HEK293T (cell line): ENCODE data around the gene IL17RD.

Experiments used
- CTCF ChIA-PET: fragments of 350-600 bp; formaldehyde crosslinking; extraction: SDS; loops from one replicate; lab custom pipeline; 2021; ENCODE audit warnings: antibody characterized with exemption, inconsistent platforms; lab: Yijun Ruan, JAX
- POLR2A ChIA-PET: fragments of 350-600 bp; formaldehyde crosslinking; extraction: SDS; loops from one replicate; lab custom pipeline; 2020; ENCODE audit warnings: antibody characterized with exemption, inconsistent platforms; lab: Yijun Ruan, JAX
- DNase-seq: peaks from one replicate; pipeline ENCODE4 v3.0.0; 2012; ENCODE audit warnings: mixed read lengths; ENCODE audit errors: extremely low spot score
- ARNT ChIP-seq: fragments of 450-650 bp; IDR thresholded peaks from 2 replicates; pipeline ENCODE4 v1.6.1; 2017; ENCODE audit warnings: mild to moderate bottlenecking
- BHLHE40 ChIP-seq: fragments of 450-650 bp; IDR thresholded peaks from 2 replicates; pipeline ENCODE4 v1.6.1; 2016; ENCODE audit warnings: mild to moderate bottlenecking, moderate library complexity, borderline replicate concordance
- CTBP1 ChIP-seq: fragments of 450-650 bp; IDR thresholded peaks from 2 replicates; pipeline ENCODE4 v1.6.1; 2016; ENCODE audit warnings: borderline replicate concordance
- ELF4 ChIP-seq: fragments of 450-650 bp; IDR thresholded peaks from 2 replicates; pipeline ENCODE4 v1.6.1; 2017; ENCODE audit warnings: antibody characterized with exemption
- FOXA1 ChIP-seq: fragments of 450-650 bp; IDR thresholded peaks from 2 replicates; pipeline ENCODE4 v1.6.1; 2016; ENCODE audit warnings: mild to moderate bottlenecking
- FOXK2 ChIP-seq: fragments of 450-650 bp; IDR thresholded peaks from 2 replicates; pipeline ENCODE4 v1.6.1; 2016; ENCODE audit warnings: mild to moderate bottlenecking
- FOXM1 ChIP-seq: fragments of 450-650 bp; IDR thresholded peaks from 2 replicates; pipeline ENCODE4 v1.6.1; 2017; ENCODE audit warnings: mild to moderate bottlenecking, borderline replicate concordance
- HDGF ChIP-seq: fragments of 450-650 bp; IDR thresholded peaks from 2 replicates; pipeline ENCODE4 v1.6.1; 2017; ENCODE audit warnings: antibody characterized with exemption, borderline replicate concordance
- L3MBTL2 ChIP-seq: fragments of 450-650 bp; conservative IDR thresholded peaks from 2 replicates; pipeline ENCODE4 v1.6.1; 2016; ENCODE audit warnings: mild to moderate bottlenecking
- LEF1 ChIP-seq: fragments of 450-650 bp; IDR thresholded peaks from 2 replicates; pipeline ENCODE4 v1.6.1; 2017; ENCODE audit warnings: mild to moderate bottlenecking, borderline replicate concordance
- NFRKB ChIP-seq: fragments of 450-650 bp; IDR thresholded peaks from 2 replicates; pipeline ENCODE4 v1.6.1; 2016; ENCODE audit warnings: mild to moderate bottlenecking, moderate library complexity
- SP1 ChIP-seq: fragments of 450-650 bp; IDR thresholded peaks from 2 replicates; pipeline ENCODE4 v1.6.1; 2017
- SUZ12 ChIP-seq: fragments of 450-650 bp; IDR thresholded peaks from 2 replicates; pipeline ENCODE4 v1.6.1; 2016; ENCODE audit warnings: mild to moderate bottlenecking
- TARDBP ChIP-seq: fragments of 450-650 bp; IDR thresholded peaks from 2 replicates; pipeline ENCODE4 v1.6.1; 2016
- ZNF384 ChIP-seq: fragments of 450-650 bp; IDR thresholded peaks from 2 replicates; pipeline ENCODE4 v1.6.1; 2016
- TF ChIP-seq, protein P1 (sequence below): fragments of 450-650 bp; IDR thresholded peaks from 2 replicates; pipeline ENCODE4 v1.6.1; 2016

The IL17RD gene

DNA sequence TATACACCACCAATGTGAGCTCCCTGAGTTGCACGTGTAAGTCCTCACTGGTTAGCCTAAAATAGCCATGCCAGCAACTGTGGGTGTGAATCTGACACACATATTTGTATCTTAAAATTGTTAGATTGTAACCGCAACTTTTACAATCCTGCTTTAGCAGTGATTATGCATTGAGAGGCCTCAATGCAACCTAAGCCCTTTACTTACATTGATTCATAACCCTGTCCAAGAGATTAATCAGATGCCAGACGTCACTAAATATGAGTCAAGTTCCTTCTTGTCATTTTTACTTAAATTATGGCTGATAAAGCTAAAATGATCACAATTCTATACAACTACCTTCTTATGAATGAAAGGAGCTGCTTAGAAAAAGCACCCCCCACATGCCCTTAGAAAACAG lies 46.9 kb downstream of the IL17RD start:
- POLR2A ChIA-PET, result interaction anchor here (0.5 kb wide), 1 partner anchor 8 kb away, joined by 3 read pairs; no protein-coding TSS in a partner anchor
- TF ChIP-seq TARDBP, result no peak
- TF ChIP-seq, protein P1, sequence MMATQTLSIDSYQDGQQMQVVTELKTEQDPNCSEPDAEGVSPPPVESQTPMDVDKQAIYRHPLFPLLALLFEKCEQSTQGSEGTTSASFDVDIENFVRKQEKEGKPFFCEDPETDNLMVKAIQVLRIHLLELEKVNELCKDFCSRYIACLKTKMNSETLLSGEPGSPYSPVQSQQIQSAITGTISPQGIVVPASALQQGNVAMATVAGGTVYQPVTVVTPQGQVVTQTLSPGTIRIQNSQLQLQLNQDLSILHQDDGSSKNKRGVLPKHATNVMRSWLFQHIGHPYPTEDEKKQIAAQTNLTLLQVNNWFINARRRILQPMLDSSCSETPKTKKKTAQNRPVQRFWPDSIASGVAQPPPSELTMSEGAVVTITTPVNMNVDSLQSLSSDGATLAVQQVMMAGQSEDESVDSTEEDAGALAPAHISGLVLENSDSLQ, result no peak
- no peak for TF ChIP-seq FOXA1
- TF ChIP-seq ELF4, result no peak
- no peak for TF ChIP-seq SUZ12
- TF ChIP-seq SP1, result no peak
- no peak for TF ChIP-seq FOXK2
- TF ChIP-seq HDGF, result no peak
- TF ChIP-seq FOXM1, result no peak
- TF ChIP-seq ZNF384, result no peak
- CTCF ChIA-PET, result no interaction called here
- no peak for DNase-seq

DNA sequence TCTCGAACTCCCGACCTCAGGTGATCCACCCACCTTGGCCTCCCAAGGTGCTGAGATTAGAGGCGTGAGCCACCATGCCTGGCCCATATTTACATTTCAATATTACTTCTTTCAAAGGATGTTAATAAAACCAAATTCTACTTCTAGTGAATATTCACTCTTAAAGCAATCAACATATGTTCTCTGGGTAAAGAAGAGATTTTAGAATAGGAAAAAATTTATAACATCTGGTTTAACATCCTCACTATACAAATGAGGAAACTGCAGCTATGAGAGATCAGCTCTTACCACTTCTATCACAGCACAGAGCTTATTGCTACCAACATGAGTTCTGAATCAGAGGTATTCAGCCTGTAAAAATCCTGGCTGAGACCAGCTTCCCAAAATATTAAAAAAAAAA lies 48.7 kb downstream of the IL17RD start:
- no peak for DNase-seq
- ChIA-PET CTCF (no interaction called here), POLR2A (no interaction called here)
- TF ChIP-seq, protein P1, result no peak
- TF ChIP-seq FOXA1 (no peak), ELF4 (no peak), ARNT (no peak), L3MBTL2 (no peak), SP1 (no peak)

DNA sequence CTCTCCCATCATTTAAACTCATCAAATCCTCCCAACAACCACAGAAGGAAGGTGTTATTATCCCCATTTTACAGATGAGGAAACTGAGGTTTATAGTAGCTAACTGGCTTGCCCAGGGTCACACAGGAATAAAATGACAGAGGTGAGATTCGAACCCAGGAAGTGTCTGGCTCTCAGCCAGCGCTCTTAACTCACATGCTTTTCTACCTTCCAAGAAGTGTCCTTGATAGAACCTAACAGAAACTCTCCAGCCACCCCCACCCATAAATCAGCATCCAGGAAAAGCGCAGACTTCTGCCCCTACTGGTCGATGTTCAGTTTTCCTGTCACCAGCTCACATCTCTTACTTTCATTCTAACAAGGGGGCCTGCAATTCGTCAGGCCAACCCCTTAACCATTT lies 52.9 kb downstream of the IL17RD start:
- ChIA-PET POLR2A (no interaction called here), CTCF (interaction anchor here (0.5 kb wide), 1 partner anchor 18 kb away, joined by 3 read pairs; no protein-coding TSS in a partner anchor)
- TF ChIP-seq SUZ12 (no peak), TARDBP (no peak), ELF4 (no peak), SP1 (no peak)
- TF ChIP-seq, protein P1, result peak; percentile 88
- DNase-seq, result peak; percentile 49

DNA sequence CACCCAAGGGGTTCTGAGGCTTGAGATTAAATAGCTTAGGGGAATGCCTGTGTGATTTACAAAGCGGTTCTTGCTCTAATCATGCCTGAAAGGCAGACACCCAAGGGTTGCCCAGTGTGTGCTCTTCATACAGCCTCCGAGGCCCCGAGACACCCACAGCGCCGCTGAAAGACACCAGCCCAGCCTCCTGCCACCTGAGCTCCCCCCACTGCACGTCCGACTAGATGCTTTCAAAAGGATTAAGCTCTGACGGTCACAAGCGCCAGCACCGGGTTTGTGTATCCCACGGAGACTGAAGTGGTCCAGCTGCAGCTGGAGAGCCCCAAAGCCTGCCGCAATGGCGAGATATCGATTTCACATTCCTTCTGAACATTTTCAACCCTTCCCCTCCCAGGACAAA lies 54.4 kb downstream of the IL17RD start:
- DNase-seq, result no peak
- no peak for TF ChIP-seq L3MBTL2
- no peak for TF ChIP-seq FOXK2
- TF ChIP-seq FOXA1, result no peak
- TF ChIP-seq FOXM1, result no peak
- no peak for TF ChIP-seq SP1
- TF ChIP-seq TARDBP, result no peak
- no peak for TF ChIP-seq HDGF
- no peak for TF ChIP-seq ELF4
- ChIA-PET POLR2A (no interaction called here), CTCF (interaction anchor here (0.6 to 2.0 kb wide), 5 partner anchors 10 to 341 kb away, joined by 3 to 6 read pairs (median 3); no protein-coding TSS in a partner anchor)

DNA sequence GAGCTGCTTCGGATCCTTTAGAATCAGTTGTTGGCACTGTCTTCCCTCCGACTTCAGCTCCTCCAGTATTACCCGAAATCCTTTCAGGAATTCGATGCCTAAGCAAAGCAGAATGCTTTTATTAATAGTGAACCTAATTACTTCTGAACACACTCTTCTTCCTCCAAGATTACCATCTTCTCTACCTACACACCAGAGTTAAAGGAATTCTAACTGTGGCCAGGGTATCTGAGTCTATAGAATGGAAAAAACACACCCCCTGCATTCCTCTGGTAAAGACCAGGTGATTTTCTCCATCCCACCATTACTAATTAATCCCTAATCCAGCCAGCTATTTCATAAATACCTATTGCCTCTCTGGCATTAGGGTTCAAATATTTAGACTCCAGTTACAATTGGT lies 54.9 kb downstream of the IL17RD start:
- ChIA-PET POLR2A (no interaction called here), CTCF (interaction anchor here (1.1 to 2.0 kb wide), 2 partner anchors 10 to 11 kb away, joined by 3 to 6 read pairs; no protein-coding TSS in a partner anchor)
- TF ChIP-seq BHLHE40 (no peak), ELF4 (no peak), FOXK2 (no peak), ARNT (no peak), FOXM1 (no peak)
- TF ChIP-seq, protein P1, result no peak
- DNase-seq, result no peak

DNA sequence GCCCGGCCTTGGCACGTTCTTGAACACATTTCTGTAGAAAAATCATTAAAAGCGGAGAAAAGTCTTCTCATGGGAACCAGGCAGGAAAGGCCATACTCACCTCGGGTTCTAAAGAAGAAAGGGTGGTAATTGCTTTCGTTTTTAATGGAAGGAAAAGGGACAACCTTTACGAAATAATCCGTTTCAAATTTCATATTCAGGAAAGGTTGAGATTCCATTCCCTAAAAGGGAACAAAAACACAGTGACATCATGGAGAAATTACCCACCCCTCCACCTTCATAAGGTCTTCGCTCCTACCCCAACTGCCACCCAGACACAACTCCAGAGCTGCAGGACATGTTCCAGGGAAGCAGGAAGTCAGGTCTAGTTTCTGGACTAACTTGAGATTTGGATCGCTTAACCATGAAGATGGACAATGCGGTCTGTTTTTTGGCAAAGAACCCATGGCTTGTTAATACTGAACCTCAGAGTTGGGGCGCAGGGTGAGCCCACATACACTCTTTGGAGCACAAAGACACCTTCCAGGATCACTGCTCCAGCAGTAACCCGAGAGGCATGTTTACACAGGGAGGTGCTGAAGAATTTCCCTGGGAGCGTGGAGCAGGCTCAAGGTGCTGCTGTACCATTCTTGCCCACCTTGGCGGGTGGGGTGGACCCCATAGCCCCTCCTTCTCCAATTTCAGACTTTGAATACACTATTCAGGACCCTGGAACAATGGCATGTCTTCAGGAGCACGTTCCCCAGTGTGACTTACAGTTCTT lies 55.5 kb downstream of the IL17RD start:
- no peak for DNase-seq
- CTCF ChIA-PET, result interaction anchor here (1.1 to 2.0 kb wide), 2 partner anchors 9 to 10 kb away, joined by 3 to 6 read pairs; no protein-coding TSS in a partner anchor
- TF ChIP-seq ARNT, result no peak
- TF ChIP-seq FOXK2, result no peak
- TF ChIP-seq NFRKB, result no peak
- TF ChIP-seq FOXM1, result no peak
- no peak for TF ChIP-seq LEF1
- no peak for TF ChIP-seq CTBP1
- no peak for TF ChIP-seq ELF4
- TF ChIP-seq FOXA1, result no peak
- TF ChIP-seq SUZ12, result no peak
- TF ChIP-seq TARDBP, result no peak
- TF ChIP-seq ZNF384, result no peak
- TF ChIP-seq, protein P1, result no peak
- no peak for TF ChIP-seq HDGF
- TF ChIP-seq BHLHE40, result no peak
- no peak for TF ChIP-seq L3MBTL2
- no peak for TF ChIP-seq SP1
- POLR2A ChIA-PET, result no interaction called here
